DOHH2 (cell line): ENCODE data around the gene PHC3.

ENCODE experiments used
- H3F3A ChIP-seq: fragments of 200-600 bp; sonication (generic), shearing (Covaris generic); 2 replicates; pipeline ENCODE4 v1.6.0; 2016; ENCODE audit warnings: antibody characterized with exemption, mild to moderate bottlenecking; ENCODE audit not compliant: control insufficient read depth, insufficient read depth
- H3K27ac ChIP-seq: fragments of 200-600 bp; sonication (generic); 2 replicates; pipeline ENCODE4 v1.5.1; 2014; ENCODE audit warnings: low read depth, mild to moderate bottlenecking, low read length, moderate library complexity
- H3K27me3 ChIP-seq: fragments of 200-600 bp; sonication (generic); 2 replicates; pipeline ENCODE4 v1.6.1; 2014; ENCODE audit warnings: mild to moderate bottlenecking, low read length, mixed read lengths; ENCODE audit not compliant: control insufficient read depth
- H3K36me3 ChIP-seq: fragments of 200-600 bp; sonication (generic); 2 replicates; pipeline ENCODE4 v1.6.1; 2014; ENCODE audit warnings: mild to moderate bottlenecking, low read length, moderate library complexity, mixed read lengths; ENCODE audit not compliant: control insufficient read depth
- H3K4me1 ChIP-seq: fragments of 200-600 bp; sonication (generic); 2 replicates; pipeline ENCODE4 v1.6.1; 2014; ENCODE audit warnings: mild to moderate bottlenecking, low read length, mixed read lengths; ENCODE audit not compliant: control insufficient read depth
- H3K4me2 ChIP-seq: fragments of 200-600 bp; sonication (generic); 2 replicates; pipeline ENCODE4 v1.6.0; 2014; ENCODE audit warnings: mild to moderate bottlenecking, low read length, moderate library complexity
- H3K4me3 ChIP-seq: fragments of 200-600 bp; sonication (generic); 2 replicates; pipeline ENCODE4 v1.5.1; 2014; ENCODE audit warnings: mild to moderate bottlenecking, low read length, mixed read lengths
- H3K79me2 ChIP-seq: fragments of 200-600 bp; sonication (generic); 2 replicates; pipeline ENCODE4 v1.6.1; 2014; ENCODE audit warnings: mild to moderate bottlenecking, low read length, mixed read lengths; ENCODE audit not compliant: control insufficient read depth
- H3K9me2 ChIP-seq: fragments of 200-600 bp; sonication (generic); replicated peaks from 2 replicates; pipeline ENCODE4 v1.6.1; 2014; ENCODE audit warnings: mild to moderate bottlenecking, low read length, mixed read lengths; ENCODE audit not compliant: control insufficient read depth
- H3K9me3 ChIP-seq: fragments of 200-600 bp; sonication (generic); 2 replicates; pipeline ENCODE4 v1.6.1; 2014; ENCODE audit warnings: antibody characterized with exemption, low read length, mixed read lengths; ENCODE audit not compliant: control insufficient read depth, insufficient read depth
- H4K20me1 ChIP-seq: fragments of 200-600 bp; sonication (generic); 2 replicates; pipeline ENCODE4 v1.6.0; 2014; ENCODE audit warnings: low read depth, mild to moderate bottlenecking, antibody characterized with exemption, low read length, moderate library complexity; ENCODE audit not compliant: control insufficient read depth, insufficient read depth
- EZH2phosphoT487 ChIP-seq: fragments of 200-600 bp; sonication (generic); IDR thresholded peaks from 2 replicates; pipeline ENCODE4 v1.6.1; 2017; ENCODE audit warnings: borderline replicate concordance, mild to moderate bottlenecking, antibody characterized with exemption, low read length, moderate library complexity, mixed read lengths
- TF ChIP-seq, protein P1 (sequence below): fragments of 200-600 bp; sonication (generic); IDR thresholded peaks from one replicate; pipeline ENCODE4 v1.5.1; 2014; ENCODE audit warnings: antibody characterized with exemption, mild to moderate bottlenecking, low read depth, low read length; ENCODE audit not compliant: poor library complexity, severe bottlenecking

PHC3 gene

GRCh38 chr3:170163956-170164645 is 17.4 kb downstream of the PHC3 start:
- Histone ChIP-seq H3K79me2 (peaks cover 93% of the 10 kb centered on the region), H3F3A (peaks cover 3% of the 10 kb centered on the region; the same call in 1 of the 2 replicates), H3K27me3 (no peaks in the 10 kb centered on the region), H3K27ac (no peak overlapping the region), H4K20me1 (no peaks in the 10 kb centered on the region), H3K4me1 (no peaks in the 10 kb centered on the region), H3K36me3 (peaks cover 87% of the 10 kb centered on the region), H3K9me3 (no peaks in the 10 kb centered on the region), H3K4me2 (no peak overlapping the region), H3K4me3 (no peak overlapping the region), H3K9me2 (no peaks in the 10 kb centered on the region)
- no peak for TF ChIP-seq EZH2phosphoT487
- TF ChIP-seq, protein P1, sequence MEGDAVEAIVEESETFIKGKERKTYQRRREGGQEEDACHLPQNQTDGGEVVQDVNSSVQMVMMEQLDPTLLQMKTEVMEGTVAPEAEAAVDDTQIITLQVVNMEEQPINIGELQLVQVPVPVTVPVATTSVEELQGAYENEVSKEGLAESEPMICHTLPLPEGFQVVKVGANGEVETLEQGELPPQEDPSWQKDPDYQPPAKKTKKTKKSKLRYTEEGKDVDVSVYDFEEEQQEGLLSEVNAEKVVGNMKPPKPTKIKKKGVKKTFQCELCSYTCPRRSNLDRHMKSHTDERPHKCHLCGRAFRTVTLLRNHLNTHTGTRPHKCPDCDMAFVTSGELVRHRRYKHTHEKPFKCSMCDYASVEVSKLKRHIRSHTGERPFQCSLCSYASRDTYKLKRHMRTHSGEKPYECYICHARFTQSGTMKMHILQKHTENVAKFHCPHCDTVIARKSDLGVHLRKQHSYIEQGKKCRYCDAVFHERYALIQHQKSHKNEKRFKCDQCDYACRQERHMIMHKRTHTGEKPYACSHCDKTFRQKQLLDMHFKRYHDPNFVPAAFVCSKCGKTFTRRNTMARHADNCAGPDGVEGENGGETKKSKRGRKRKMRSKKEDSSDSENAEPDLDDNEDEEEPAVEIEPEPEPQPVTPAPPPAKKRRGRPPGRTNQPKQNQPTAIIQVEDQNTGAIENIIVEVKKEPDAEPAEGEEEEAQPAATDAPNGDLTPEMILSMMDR: no peak

- H3K36me3 ChIP-seq: peaks cover 83% of the 10 kb centered on the region
- no peak for TF ChIP-seq EZH2phosphoT487
- TF ChIP-seq, protein P1: no peak
- H4K20me1 ChIP-seq: no peaks in the 10 kb centered on the region
- H3K4me1 ChIP-seq: peaks cover 9% of the 10 kb centered on the region
- H3K9me3 ChIP-seq: no peaks in the 10 kb centered on the region
- H3K27ac ChIP-seq: no peak overlapping the region
- H3K27me3 ChIP-seq: no peaks in the 10 kb centered on the region
- H3K4me3 ChIP-seq: no peak overlapping the region
- H3K9me2 ChIP-seq: no peaks in the 10 kb centered on the region
- no peak overlapping the region for H3K4me2 ChIP-seq
- H3K79me2 ChIP-seq: peaks cover 93% of the 10 kb centered on the region
- peaks cover 8% of the 10 kb centered on the region; the same call in 1 of the 2 replicates for H3F3A ChIP-seq
Observed at GRCh38 chr3:170162630-170163029, 18.9 kb downstream of the PHC3 start.

- H3K79me2 ChIP-seq: peaks cover 95% of the 10 kb centered on the region
- no peaks in the 10 kb centered on the region for H4K20me1 ChIP-seq
- peaks cover 8% of the 10 kb centered on the region; the same call in 1 of the 2 replicates for H3F3A ChIP-seq
- no peak for TF ChIP-seq EZH2phosphoT487
- TF ChIP-seq, protein P1: no peak
- no peak overlapping the region for H3K27ac ChIP-seq
- H3K36me3 ChIP-seq: peaks cover 85% of the 10 kb centered on the region
- H3K4me3 ChIP-seq: no peak overlapping the region
- no peak overlapping the region for H3K4me2 ChIP-seq
- H3K27me3 ChIP-seq: no peaks in the 10 kb centered on the region
- peaks cover 11% of the 10 kb centered on the region for H3K4me1 ChIP-seq
- no peaks in the 10 kb centered on the region for H3K9me3 ChIP-seq
- no peaks in the 10 kb centered on the region for H3K9me2 ChIP-seq
Observed at GRCh38 chr3:170162052-170162451, 19.5 kb downstream of the PHC3 start.
